GM21515 (cell line): ENCODE results near the gene TYMP.

Source experiments
- ATAC-seq: cut with Tn5 transposase; IDR thresholded peaks from one replicate; pipeline ENCODE4 v1.9.1; 2021; ENCODE audit not compliant: unreplicated experiment

Gene TYMP

DNA sequence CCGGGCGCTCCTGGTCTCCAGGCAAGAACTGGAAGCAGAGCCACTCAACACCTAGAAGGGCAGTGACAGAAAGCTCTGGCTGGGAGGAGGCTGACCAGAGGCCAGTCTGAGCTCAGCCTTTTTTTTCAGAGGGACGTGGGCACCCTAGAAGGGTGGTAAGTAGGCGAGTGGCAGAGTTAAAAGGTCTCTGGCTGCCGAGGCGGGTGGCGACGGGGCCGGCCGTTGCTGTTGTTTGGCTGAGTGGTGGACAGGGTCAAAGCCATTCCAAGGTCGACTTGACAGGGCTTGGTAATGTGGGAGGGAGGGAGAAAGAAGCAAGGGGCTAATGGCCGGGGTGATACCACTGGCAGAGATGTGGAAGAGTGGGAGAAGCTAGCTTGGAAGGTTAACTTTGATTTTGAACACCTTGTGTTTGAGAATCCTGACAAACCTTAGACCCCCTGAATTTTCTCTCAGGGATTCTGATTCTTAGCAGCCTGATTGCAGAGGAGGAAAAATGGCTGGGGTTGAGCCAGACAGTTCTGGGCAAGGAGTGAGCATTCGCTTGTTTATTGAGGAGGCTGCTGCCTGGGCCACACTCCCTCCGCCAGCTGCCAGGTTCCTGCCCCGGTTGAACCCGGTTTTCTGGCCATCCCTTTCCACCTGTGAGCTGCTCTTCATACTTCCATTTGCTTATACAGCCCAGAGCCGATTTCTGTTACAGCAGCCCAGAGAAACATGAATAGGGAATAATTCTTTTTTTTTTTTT is 33.8 kb upstream of the TYMP start:
- no peak for ATAC-seq

DNA sequence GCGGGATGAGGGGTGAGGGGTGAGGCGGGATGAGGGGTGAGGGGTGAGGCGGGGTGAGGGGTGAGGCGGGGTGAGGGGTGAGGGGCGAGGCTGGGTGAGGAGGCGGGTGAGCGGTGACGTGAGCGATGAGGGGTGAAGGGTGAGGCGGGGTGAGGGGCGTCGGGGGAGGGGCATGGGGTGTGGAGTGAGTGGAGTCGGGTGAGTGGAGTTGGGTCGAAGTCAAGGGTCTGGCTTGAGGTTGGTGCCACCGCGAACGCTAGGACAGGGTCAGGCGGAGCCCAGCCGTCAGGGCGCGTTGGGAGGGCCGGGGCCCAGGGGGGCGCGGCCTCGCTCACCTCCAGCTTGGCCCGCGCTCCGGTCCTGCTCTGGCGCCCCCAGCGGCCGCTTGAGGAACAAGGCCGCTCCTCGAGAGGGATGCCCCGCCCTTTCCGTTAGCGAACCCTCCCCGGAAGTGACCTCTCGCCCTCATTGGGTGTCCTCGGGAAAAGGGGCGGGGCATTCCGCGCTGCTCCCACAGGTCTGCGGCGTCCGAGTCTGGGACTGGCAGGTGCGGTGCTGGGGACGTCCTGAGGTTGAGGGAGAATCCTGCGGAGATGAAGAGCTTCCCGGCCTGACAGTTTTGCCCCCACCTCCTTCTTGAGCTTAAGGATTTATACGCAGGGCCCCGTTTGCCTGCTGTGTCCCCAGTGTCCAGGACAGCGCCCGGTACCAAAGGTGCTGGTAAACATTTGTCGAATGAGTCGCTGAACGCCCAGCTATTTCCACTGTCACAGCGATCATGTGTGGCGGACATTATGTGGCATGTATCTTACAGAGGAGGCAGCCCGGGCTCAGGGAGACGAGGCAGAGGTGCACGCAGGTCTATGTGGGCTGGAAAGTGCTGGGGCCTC is 33.0 kb upstream of the TYMP start, which contains the start of gene SYCE3:
TSS of gene SYCE3 (minus strand) at position 397 of the 890 bp plus-strand sequence. CDS start 6,514 bp downstream, outside the sequence.
- peak; percentile 88 for ATAC-seq

DNA sequence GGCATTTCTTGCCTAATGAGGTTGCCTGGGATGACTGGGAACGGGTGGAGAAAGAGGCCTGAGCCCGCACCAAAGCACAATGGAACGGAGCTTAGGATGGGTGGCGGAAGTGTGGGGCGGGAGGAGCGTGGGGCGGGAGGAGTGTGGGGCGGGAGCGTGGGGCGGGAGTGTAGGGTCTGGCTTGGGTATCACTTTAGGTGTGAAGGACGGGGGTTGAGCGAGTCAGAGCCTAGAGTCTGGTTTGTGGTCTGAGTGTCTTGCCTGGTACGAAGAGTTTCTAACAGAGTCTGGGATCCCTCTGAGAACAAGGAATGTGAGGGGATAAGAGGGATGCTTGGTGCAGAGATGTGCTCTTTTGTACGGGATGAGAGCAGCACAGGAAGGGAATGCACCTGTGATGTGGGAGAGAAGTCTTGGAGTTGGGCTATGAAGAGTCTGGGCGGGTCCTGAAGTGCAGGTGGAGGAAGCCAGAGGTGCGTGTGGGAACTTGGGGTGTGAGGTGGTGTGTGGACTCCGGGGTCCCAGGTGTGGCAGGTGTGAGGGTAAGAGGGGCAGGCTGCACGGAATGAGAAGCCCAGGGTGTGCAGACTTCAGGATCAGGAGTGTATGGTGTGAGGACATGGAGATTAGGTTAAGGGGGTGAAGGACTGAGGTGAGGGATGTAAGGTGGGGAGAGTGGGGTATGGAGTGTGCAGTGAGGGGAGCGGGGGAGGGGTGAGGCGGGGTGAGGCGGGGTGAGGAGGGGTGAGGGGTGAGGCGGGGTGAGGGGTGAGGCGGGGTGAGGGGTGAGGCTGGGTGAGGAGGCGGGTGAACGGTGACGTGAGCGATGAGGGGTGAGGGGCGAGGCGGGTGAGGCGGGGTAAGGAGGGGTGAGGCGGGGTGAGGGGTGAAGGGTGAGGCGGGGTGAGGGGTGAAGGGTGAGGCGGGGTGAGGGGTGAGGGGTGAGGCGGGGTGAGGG is 31.9 kb upstream of the TYMP start:
- no peak for ATAC-seq

GRCh38 chr22:50560034-50560433 is 30.2 kb upstream of the TYMP start:
- no peak for ATAC-seq

DNA sequence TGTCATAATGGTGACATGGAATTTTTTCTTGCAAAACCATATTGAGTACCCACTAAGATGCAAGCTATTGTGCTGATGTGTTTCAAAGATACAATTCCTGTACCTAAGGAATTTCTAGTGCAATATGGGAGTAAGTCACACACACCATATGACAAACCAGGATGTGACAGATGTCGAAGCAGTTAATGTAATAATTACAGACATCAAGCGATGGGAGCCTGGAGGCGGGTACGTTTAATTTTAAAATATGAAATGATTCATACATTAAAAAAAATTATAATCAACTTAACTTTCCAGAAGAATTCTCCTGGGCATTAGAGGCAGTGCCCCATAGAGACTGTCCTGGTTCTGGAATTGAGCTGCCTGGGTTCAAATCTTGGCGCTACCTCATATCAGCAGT is 26.9 kb upstream of the TYMP start:
- no peak for ATAC-seq

- no peak for ATAC-seq
These were observed 23.5 kb upstream of the TYMP start for GRCh38 chr22:50553310-50553709.

- ATAC-seq: no peak
These were observed 21.4 kb upstream of the TYMP start for GRCh38 chr22:50551160-50551752.

GRCh38 chr22:50550395-50550794 is 20.6 kb upstream of the TYMP start:
- no peak for ATAC-seq

DNA sequence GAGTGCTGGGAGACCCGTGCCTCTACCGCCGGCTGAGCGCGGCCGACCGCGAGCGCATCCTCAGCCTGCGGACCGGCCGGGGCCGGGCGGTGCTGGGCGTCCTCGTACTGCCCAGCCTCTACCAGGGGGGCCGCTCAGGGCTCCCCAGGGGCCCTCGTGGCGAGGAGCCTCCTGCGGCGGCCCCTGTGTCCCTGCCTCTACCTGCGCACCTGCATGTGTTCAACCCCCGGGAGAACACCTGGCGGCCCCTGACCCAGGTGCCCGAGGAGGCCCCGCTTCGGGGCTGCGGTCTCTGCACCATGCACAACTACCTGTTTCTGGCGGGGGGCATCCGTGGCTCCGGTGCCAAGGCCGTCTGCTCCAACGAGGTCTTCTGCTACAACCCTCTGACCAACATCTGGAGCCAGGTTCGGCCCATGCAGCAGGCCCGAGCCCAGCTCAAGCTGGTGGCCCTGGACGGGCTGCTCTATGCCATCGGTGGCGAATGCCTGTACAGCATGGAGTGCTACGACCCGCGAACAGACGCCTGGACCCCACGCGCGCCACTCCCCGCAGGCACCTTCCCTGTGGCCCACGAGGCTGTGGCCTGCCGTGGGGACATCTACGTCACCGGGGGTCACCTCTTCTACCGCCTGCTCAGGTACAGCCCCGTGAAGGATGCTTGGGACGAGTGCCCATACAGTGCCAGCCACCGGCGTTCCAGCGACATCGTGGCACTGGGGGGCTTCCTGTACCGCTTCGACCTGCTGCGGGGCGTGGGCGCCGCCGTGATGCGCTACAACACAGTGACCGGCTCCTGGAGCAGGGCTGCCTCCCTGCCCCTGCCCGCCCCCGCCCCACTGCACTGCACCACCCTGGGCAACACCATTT is 19.3 kb upstream of the TYMP start:
- no peak for ATAC-seq

- ATAC-seq: no peak
These were observed 18.5 kb upstream of the TYMP start for GRCh38 chr22:50548040-50548920.

GRCh38 chr22:50547263-50547985 is 17.6 kb upstream of the TYMP start:
- ATAC-seq: no peak

- ATAC-seq: no peak
These were observed 16.8 kb upstream of the TYMP start for GRCh38 chr22:50546326-50547262.

GRCh38 chr22:50545522-50546325 is 15.9 kb upstream of the TYMP start, which contains the start of gene KLHDC7B:
Gene KLHDC7B, plus strand, starts transcription at chr22:50545899. Its CDS starts 345 bp downstream, at chr22:50546244.
- no peak for ATAC-seq

- ATAC-seq: no peak
These were observed 15.0 kb upstream of the TYMP start for GRCh38 chr22:50544746-50545253.

DNA sequence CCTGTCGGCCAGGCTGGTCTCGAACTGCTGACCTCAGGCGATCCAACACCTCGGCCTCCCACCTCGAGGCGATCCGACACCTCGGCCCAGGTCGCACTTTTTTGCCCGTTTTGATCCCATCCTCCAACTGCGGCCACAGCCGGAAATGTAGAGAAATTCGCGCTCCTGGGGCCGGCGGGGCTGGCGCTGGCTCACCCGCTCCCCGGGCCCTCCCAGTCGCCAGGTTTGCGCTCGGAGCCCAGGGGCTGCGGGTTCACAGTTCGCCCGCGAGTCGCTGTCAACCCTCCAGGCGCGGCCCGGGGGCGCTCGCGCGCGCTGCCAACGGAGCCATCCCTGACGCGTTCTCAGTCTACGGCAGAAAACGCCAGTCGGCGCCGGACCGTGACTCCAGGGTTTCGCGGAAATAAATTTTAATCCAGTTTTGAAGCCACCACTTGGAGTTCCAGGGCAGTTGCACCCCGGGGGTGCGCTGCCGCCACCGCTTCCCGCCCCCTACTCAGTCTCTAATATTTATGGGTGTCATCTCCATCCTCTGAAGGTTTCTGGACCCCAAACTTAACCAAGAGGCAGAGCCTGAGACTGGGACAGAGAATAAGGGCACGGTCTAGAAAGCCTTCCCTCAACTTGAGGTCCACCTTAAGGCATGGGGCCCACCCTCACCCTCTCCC is 14.4 kb upstream of the TYMP start:
- ATAC-seq: no peak
